H1 (cell line): ENCODE data around the gene SLC44A5. TPM values are rescaled to one million over a fixed set of nuclear protein-coding genes. Genes with fewer than 3 reads are reported as not detected.

Source experiments
- CTCF ChIA-PET: fragments of 300-600 bp; sonication (Branson Sonifier 250); formaldehyde crosslinking; loops from one replicate; lab custom pipeline; 2021; ENCODE audit not compliant: partially characterized antibody; lab: Charles Lee
- POLR2A ChIA-PET: fragments of 300-600 bp; sonication (Branson Sonifier 250); formaldehyde crosslinking; loops from one replicate; lab custom pipeline; 2021; ENCODE audit warnings: inconsistent platforms; ENCODE audit not compliant: partially characterized antibody; lab: Charles Lee
- DNase-seq, 2 experiments: peaks; one replicate each; pipeline versions ENCODE4 v3.0.0 to v3.0.0-alpha.2; 2010 to 2022; ENCODE audit warnings: low spot score in 2 of 2, low read depth in 1 of 2, mixed read lengths in 1 of 2
- FAIRE-seq: peaks from 2 replicates; lab custom pipeline; 2011; peaks lifted over from hg19 to GRCh38; lab: Jason Lieb, UNC
- H2AFZ ChIP-seq: 2 replicates; pipeline ENCODE4 v1.8.1; 2012; ENCODE audit warnings: low read length, inconsistent platforms
- H2AK5ac ChIP-seq: 2 replicates; pipeline ENCODE4 v1.6.1; 2013; ENCODE audit warnings: low read depth, low read length
- H2BK120ac ChIP-seq: replicated peaks from 2 replicates; pipeline ENCODE3; 2013; ENCODE audit warnings: low read depth, low read length, inconsistent platforms
- H2BK12ac ChIP-seq: 2 replicates; pipeline ENCODE4 v1.6.1; 2013; ENCODE audit warnings: low read depth, low read length
- H2BK15ac ChIP-seq: 2 replicates; pipeline ENCODE4 v1.6.1; 2013; ENCODE audit warnings: low read length
- H2BK20ac ChIP-seq: 2 replicates; pipeline ENCODE4 v1.6.1; 2013; ENCODE audit warnings: low read length
- H2BK5ac ChIP-seq: 2 replicates; pipeline ENCODE4 v1.6.1; 2013; ENCODE audit warnings: low read depth, low read length
- H3K14ac ChIP-seq: 2 replicates; pipeline ENCODE4 v1.6.1; 2013; ENCODE audit warnings: inconsistent platforms; ENCODE audit not compliant: insufficient read length
- H3K18ac ChIP-seq: 2 replicates; pipeline ENCODE4 v1.6.1; 2013; ENCODE audit warnings: low read length; ENCODE audit errors: extremely low read depth
- H3K23ac ChIP-seq: 2 replicates; pipeline ENCODE4 v1.6.1; 2013; ENCODE audit warnings: inconsistent platforms; ENCODE audit not compliant: insufficient read length
- H3K23me2 ChIP-seq: 2 replicates; pipeline ENCODE4 v1.6.1; 2013; ENCODE audit warnings: low read depth, low read length
- H3K27ac ChIP-seq: 2 replicates; pipeline ENCODE4 v1.6.1; 2011; ENCODE audit warnings: low read depth, low read length, inconsistent platforms
- H3K27me3 ChIP-seq, 4 experiments: replicated peaks in 1 of 4; 1 replicate in 1 of 4; 2 replicates in 3 of 4; pipeline versions ENCODE4 v1.6.1 to v1.8.1; 2011 to 2013; ENCODE audit warnings: low read length in 3 of 4, mild to moderate bottlenecking in 3 of 4, inconsistent platforms in 2 of 4, mixed read lengths in 2 of 4, moderate library complexity in 1 of 4; ENCODE audit not compliant: control insufficient read depth in 3 of 4, insufficient read depth in 3 of 4; ENCODE audit errors: extremely low read depth in 1 of 4
- H3K36me3 ChIP-seq, 4 experiments: 2 replicates each; pipeline versions ENCODE4 v1.6.1 to v1.8.1; 2011 to 2013; ENCODE audit warnings: mild to moderate bottlenecking in 4 of 4, low read length in 3 of 4, moderate library complexity in 2 of 4, control low read depth in 1 of 4, inconsistent platforms in 1 of 4; ENCODE audit not compliant: insufficient read depth in 4 of 4, control insufficient read depth in 2 of 4
- H3K4ac ChIP-seq: replicated peaks from 2 replicates; pipeline ENCODE3; 2013; ENCODE audit warnings: low read length, low read depth, mixed read lengths, inconsistent platforms; ENCODE audit not compliant: insufficient read length
- H3K4me1 ChIP-seq, 4 experiments: replicated peaks in 1 of 4; 1 replicate in 1 of 4; 2 replicates in 3 of 4; pipeline versions ENCODE4 v1.6.1 to v1.8.1; 2011 to 2013; ENCODE audit warnings: low read length in 3 of 4, inconsistent platforms in 2 of 4, mixed read lengths in 1 of 4; ENCODE audit not compliant: insufficient read depth in 4 of 4, control insufficient read depth in 3 of 4
- H3K4me2 ChIP-seq, 2 experiments: 2 replicates each; pipeline versions ENCODE4 v1.6.1 to v1.8.1; 2011 to 2013; ENCODE audit warnings: low read depth in 2 of 2, low read length in 2 of 2, control low read depth in 1 of 2, inconsistent platforms in 1 of 2, mild to moderate bottlenecking in 1 of 2; ENCODE audit not compliant: insufficient read depth in 1 of 2
- H3K4me3 ChIP-seq, 4 experiments: fragments of 200-600, 300-600 bp in 1 of 4; sonication (generic), shearing (Covaris generic), sonication (Bioruptor Twin) in 1 of 4; 2 replicates each; pipeline versions ENCODE4 v1.5.1 to v1.8.1; 2011 to 2016; ENCODE audit warnings: low read length in 4 of 4, low read depth in 3 of 4, control low read depth in 2 of 4, inconsistent platforms in 2 of 4, mild to moderate bottlenecking in 2 of 4, mixed read lengths in 1 of 4, moderate library complexity in 1 of 4; ENCODE audit not compliant: insufficient read depth in 2 of 4; ENCODE audit errors: extremely low read depth in 1 of 4
- H3K56ac ChIP-seq: replicated peaks from 2 replicates; pipeline ENCODE3; 2013; ENCODE audit warnings: low read depth, mild to moderate bottlenecking, mixed read lengths, low read length, inconsistent platforms; ENCODE audit not compliant: insufficient read length
- H3K79me1 ChIP-seq: 2 replicates; pipeline ENCODE4 v1.6.1; 2013; ENCODE audit warnings: low read depth, low read length, control low read depth
- H3K79me2 ChIP-seq, 2 experiments: 2 replicates each; pipeline versions ENCODE4 v1.6.1 to v1.8.1; 2012 to 2013; ENCODE audit warnings: low read length in 2 of 2, mild to moderate bottlenecking in 2 of 2, inconsistent platforms in 1 of 2; ENCODE audit not compliant: insufficient read depth in 2 of 2, control insufficient read depth in 1 of 2
- H3K9ac ChIP-seq, 4 experiments: replicated peaks in 1 of 4; 1 replicate in 1 of 4; 2 replicates in 3 of 4; pipeline versions ENCODE4 v1.6.1 to v1.8.1; 2011 to 2013; ENCODE audit warnings: low read depth in 3 of 4, low read length in 3 of 4, control low read depth in 2 of 4, mild to moderate bottlenecking in 2 of 4, moderate library complexity in 2 of 4, inconsistent platforms in 1 of 4; ENCODE audit errors: extremely low read depth in 1 of 4
- H3K9me3 ChIP-seq, 2 experiments: 2 replicates each; pipeline versions ENCODE4 v1.6.1 to v1.8.1; 2012 to 2013; ENCODE audit warnings: mild to moderate bottlenecking in 2 of 2, moderate library complexity in 2 of 2, control low read depth in 1 of 2, inconsistent platforms in 1 of 2, low read depth in 1 of 2, low read length in 1 of 2, mixed read lengths in 1 of 2; ENCODE audit not compliant: insufficient read depth in 2 of 2
- H4K20me1 ChIP-seq, 2 experiments: replicated peaks in 1 of 2; 2 replicates each; pipeline versions ENCODE3 to v1.8.1; 2011 to 2013; ENCODE audit warnings: inconsistent platforms in 2 of 2, low read length in 2 of 2, mild to moderate bottlenecking in 1 of 2; ENCODE audit not compliant: insufficient read depth in 2 of 2, control insufficient read depth in 1 of 2
- H4K5ac ChIP-seq: 2 replicates; pipeline ENCODE4 v1.6.1; 2013; ENCODE audit warnings: low read length, low read depth, mixed read lengths, inconsistent platforms; ENCODE audit not compliant: insufficient read length
- H4K8ac ChIP-seq: 2 replicates; pipeline ENCODE4 v1.8.0; 2013; ENCODE audit warnings: mild to moderate bottlenecking, moderate library complexity, low read length, inconsistent platforms; ENCODE audit not compliant: insufficient read depth; ENCODE audit errors: extremely low read depth
- H4K91ac ChIP-seq: replicated peaks from 2 replicates; pipeline ENCODE3; 2013; ENCODE audit warnings: low read length, mixed read lengths, inconsistent platforms; ENCODE audit not compliant: insufficient read length
- CTCF ChIP-seq, 3 experiments: IDR thresholded peaks; 1 replicate in 2 of 3; 2 replicates in 1 of 3; pipeline versions ENCODE4 v1.5.1 to v1.6.1; 2011; ENCODE audit warnings: low read length in 3 of 3, mild to moderate bottlenecking in 3 of 3, inconsistent platforms in 2 of 3, low read depth in 1 of 3, moderate library complexity in 1 of 3; ENCODE audit not compliant: insufficient read depth in 1 of 3; ENCODE audit errors: control extremely low read depth in 1 of 3
- JUND ChIP-seq: IDR thresholded peaks from 2 replicates; pipeline ENCODE4 v1.6.1; 2011; ENCODE audit warnings: mild to moderate bottlenecking, improper control_type of control experiment, low read length
- RAD21 ChIP-seq, 2 experiments: IDR thresholded peaks in 1 of 2; conservative IDR thresholded peaks in 1 of 2; 2 replicates each; pipeline ENCODE4 v1.6.1; 2011; ENCODE audit warnings: low read depth in 2 of 2, low read length in 2 of 2, improper control_type of control experiment in 1 of 2, inconsistent platforms in 1 of 2, mild to moderate bottlenecking in 1 of 2, moderate library complexity in 1 of 2
- WGBS, 2 experiments: shearing (Covaris generic) in 1 of 2; methylation state at CpG; one replicate each; pipeline versions ENCODE4 v1.1.6 to v1.1.7; 2013 to 2015; ENCODE audit warnings: low lambda C conversion rate in 2 of 2, mixed read lengths in 2 of 2, inconsistent platforms in 1 of 2, low coverage in 1 of 2, missing lambda C conversion rate in 1 of 2; ENCODE audit not compliant: insufficient replicate concordance in 2 of 2, insufficient coverage in 1 of 2, insufficient read length in 1 of 2; ENCODE audit errors: extremely low coverage in 1 of 2, missing lambda C conversion rate in 1 of 2; 5-methylcytosine and 5-hydroxymethylcytosine counted together
- polyA plus RNA-seq, 7 experiments: library from polyadenylated mRNA; depleted of rRNA in 3 of 7; stranded (reverse) in 5 of 7; unstranded in 2 of 7; fragments of >200 nt in 5 of 7; fragments of 200-250 nt in 2 of 7; gene quantifications; 1 replicate in 5 of 7; 2 replicates in 1 of 7; 4 replicates in 1 of 7; pipeline versions ENCODE4 v1.2.1 to v1.2.3, GENCODE V29; 2011 to 2013; ENCODE audit warnings: missing spikeins in 2 of 7, mixed read lengths in 2 of 7
- total RNA-seq: library from RNA; stranded (reverse); fragmentation: NEBNext Ultra II Directional; extraction: Animal tissue kit (Norgen Biotek cat#: 25700); gene quantifications from 2 replicates; pipeline ENCODE4 v1.2.1, GENCODE V29; 2021

Gene SLC44A5
- total and polyA plus RNA-seq, 2 of the 8 experiments (the other 6 are each of a cell fraction or from before 2014, with no cell fraction given) = 1.8 to 3.3 TPM

GRCh38 chr1:75203415-75204277 is 407.3 kb downstream of the SLC44A5 start:
- Histone ChIP-seq H3K79me1 (no peaks in the 10 kb centered on the region), H2AFZ (peak overlapping the region; percentile 84; the same call in 1 of the 2 replicates), H2BK12ac (no peak overlapping the region), H3K23me2 (no peaks in the 10 kb centered on the region), H3K9me3 (no peaks in the 10 kb centered on the region), H3K4ac (no peak overlapping the region), H3K4me1 (peaks cover 0 to 3% (median 0%) of the 10 kb centered on the region in 4 experiments; a peak in 1 of 7 replicates), H2BK5ac (no peak overlapping the region), H4K8ac (no peak overlapping the region), H3K18ac (no peak overlapping the region), H2BK120ac (no peak overlapping the region), H4K91ac (no peak overlapping the region)
- peak in 2 of 3 experiments; percentile 79 to 91; a peak in 3 of 4 replicates for TF ChIP-seq CTCF (IDR thresholded peaks at IDR 0.05; ENCODE audit: control extremely low read depth in 1 of 3, insufficient read depth in 1 of 3, low read depth in 1 of 3, low read length in 3 of 3)
- no peak for TF ChIP-seq JUND
- peak; percentile 92 to 94 for TF ChIP-seq RAD21 (IDR thresholded peaks at IDR 0.05 in 1 of 2, conservative IDR thresholded peaks at IDR 0.05 in 1 of 2; ENCODE audit: low read depth in 2 of 2, low read length in 2 of 2)
- TF ChIP-seq, all 59 proteins: peak for 2
- ChIA-PET POLR2A (no interaction called here), CTCF (interaction anchor here (0.6 to 5.5 kb wide), 47 partner anchors 10 to 805 kb away, joined by 3 to 92 read pairs (median 4); partner anchors contain the start of gene LHX8)
- Histone ChIP-seq H3K56ac (no peak overlapping the region), H3K9ac (no peak overlapping the region), H2AK5ac (no peak overlapping the region), H2BK15ac (no peak overlapping the region), H3K27ac (no peak overlapping the region), H3K79me2 (no peaks in the 10 kb centered on the region), H3K27me3 (no peaks in the 10 kb centered on the region), H3K36me3 (no peaks in the 10 kb centered on the region), H2BK20ac (no peak overlapping the region), H3K4me3 (no peak overlapping the region), H4K5ac (no peak overlapping the region), H4K20me1 (no peaks in the 10 kb centered on the region), H3K14ac (no peak overlapping the region), H3K4me2 (no peak overlapping the region), H3K23ac (no peak overlapping the region)
- no peak for DNase-seq
- 43% methylated on average over 8 of the region's 8 CpGs; no CpG with 5 or more reads in 1 of the 2 experiments for WGBS, 2 experiments
- peak; percentile 84 for FAIRE-seq
